Endothelial cell of umbilical vein (primary cell): Measurements from ENCODE around the gene TBC1D8. TPM values are rescaled to one million over a fixed set of nuclear protein-coding genes. Genes with fewer than 3 reads are reported as not detected.

Source experiments
- BruUV-seq: library from RNA; stranded (reverse); fragments of 400-500 nt; replicated peaks from 2 replicates; lab custom pipeline; 2021; lab: Mats Ljungman, UMichigan
- CTCF ChIA-PET: fragments of 300-600, 350-600 bp; sonication (Branson Sonifier 250); formaldehyde crosslinking; loops from one replicate; lab custom pipeline; 2021; ENCODE audit warnings: antibody characterized with exemption, inconsistent platforms; lab: Charles Lee
- POLR2A ChIA-PET: fragments of 300-600, 350-600 bp; sonication (Branson Sonifier 250); formaldehyde crosslinking; loops from one replicate; lab custom pipeline; 2021; ENCODE audit warnings: antibody characterized with exemption, inconsistent platforms; lab: Charles Lee
- DNase-seq: peaks from one replicate; pipeline ENCODE4 v3.0.0-alpha.2; 2011; ENCODE audit warnings: low read depth, low spot score
- FAIRE-seq: peaks from 2 replicates; lab custom pipeline; 2011; peaks lifted over from hg19 to GRCh38; lab: Jason Lieb, UNC
- H2AFZ ChIP-seq: 2 replicates; pipeline ENCODE4 v1.6.0; 2012; ENCODE audit warnings: low read depth, low read length, control low read depth, inconsistent platforms
- H3K27ac ChIP-seq: 2 replicates; pipeline ENCODE4 v1.5.1; 2011; ENCODE audit warnings: low read depth, mild to moderate bottlenecking, control low read depth, low read length, moderate library complexity; ENCODE audit not compliant: insufficient read depth
- H3K27me3 ChIP-seq, 2 experiments: 2 replicates each; pipeline versions ENCODE4 v1.6.0 to v1.6.1; 2011; ENCODE audit warnings: low read length in 2 of 2, mixed read lengths in 1 of 2; ENCODE audit not compliant: control insufficient read depth in 2 of 2, insufficient read depth in 2 of 2
- H3K36me3 ChIP-seq, 2 experiments: 2 replicates in 1 of 2; 3 replicates in 1 of 2; pipeline ENCODE4 v1.5.1; 2011; ENCODE audit warnings: low read length in 2 of 2, mild to moderate bottlenecking in 1 of 2, moderate library complexity in 1 of 2; ENCODE audit not compliant: control insufficient read depth in 2 of 2, insufficient read depth in 2 of 2; ENCODE audit errors: extremely low read depth in 1 of 2
- H3K4me1 ChIP-seq: 3 replicates; pipeline ENCODE4 v1.5.1; 2011; ENCODE audit warnings: mild to moderate bottlenecking, low read length; ENCODE audit not compliant: control insufficient read depth, insufficient read depth; ENCODE audit errors: extremely low read depth
- H3K4me2 ChIP-seq: 2 replicates; pipeline ENCODE4 v1.6.1; 2011; ENCODE audit warnings: low read length, control low read depth, mixed read lengths; ENCODE audit not compliant: insufficient read depth
- H3K4me3 ChIP-seq, 3 experiments: fragments of 200-600 bp in 1 of 3; sonication (generic), shearing (Covaris generic) in 1 of 3; replicated peaks in 1 of 3; 2 replicates each; pipeline ENCODE4 v1.5.1; 2011 to 2016; ENCODE audit warnings: control low read depth in 3 of 3, low read length in 3 of 3, mild to moderate bottlenecking in 2 of 3, inconsistent platforms in 1 of 3, low read depth in 1 of 3, moderate library complexity in 1 of 3; ENCODE audit not compliant: insufficient read depth in 1 of 3
- H3K79me2 ChIP-seq: 2 replicates; pipeline ENCODE4 v1.6.0; 2012; ENCODE audit warnings: low read length, inconsistent platforms; ENCODE audit not compliant: control insufficient read depth, insufficient read depth
- H3K9ac ChIP-seq: replicated peaks from 2 replicates; pipeline ENCODE3; 2011; ENCODE audit warnings: low read length, control low read depth; ENCODE audit not compliant: insufficient read depth; ENCODE audit errors: extremely low read depth
- H3K9me1 ChIP-seq: replicated peaks from 3 replicates; pipeline ENCODE4 v1.6.0; 2011; ENCODE audit warnings: mild to moderate bottlenecking, low read length; ENCODE audit not compliant: control insufficient read depth, insufficient read depth; ENCODE audit errors: extremely low read depth
- H3K9me3 ChIP-seq: replicated peaks from 2 replicates; pipeline ENCODE4 v1.5.1; 2012; ENCODE audit warnings: low read length, inconsistent platforms; ENCODE audit not compliant: control insufficient read depth, insufficient read depth
- H4K20me1 ChIP-seq: replicated peaks from 2 replicates; pipeline ENCODE3; 2011; ENCODE audit warnings: mild to moderate bottlenecking, low read length; ENCODE audit not compliant: control insufficient read depth, insufficient read depth; ENCODE audit errors: extremely low read depth
- CTCF ChIP-seq, 2 donors: IDR thresholded peaks; 1 replicate in 1 of 2; 2 replicates in 1 of 2; pipeline ENCODE4 v1.5.1; 2011; ENCODE audit warnings: low read length in 2 of 2, mild to moderate bottlenecking in 2 of 2, moderate library complexity in 2 of 2, control low read depth in 1 of 2, inconsistent platforms in 1 of 2, low read depth in 1 of 2; ENCODE audit not compliant: insufficient read depth in 1 of 2; ENCODE audit errors: extremely low read depth in 1 of 2
- FOS ChIP-seq: IDR thresholded peaks from 2 replicates; pipeline ENCODE4 v1.6.1; 2011; ENCODE audit warnings: mild to moderate bottlenecking, low read length, moderate library complexity, borderline replicate concordance; ENCODE audit not compliant: insufficient read depth
- JUN ChIP-seq: IDR thresholded peaks from 2 replicates; pipeline ENCODE4 v1.6.1; 2011; ENCODE audit warnings: borderline replicate concordance, low read depth; ENCODE audit not compliant: insufficient read length, insufficient read depth
- MAX ChIP-seq: IDR thresholded peaks from 2 replicates; pipeline ENCODE4 v1.6.1; 2011; ENCODE audit not compliant: insufficient read depth, insufficient read length
- MYC ChIP-seq: IDR thresholded peaks from one replicate; pipeline ENCODE4 v1.6.1; 2011; ENCODE audit warnings: mild to moderate bottlenecking, low read depth, low read length
- POLR2A ChIP-seq: IDR thresholded peaks from 2 replicates; pipeline ENCODE4 v1.6.1; 2012; ENCODE audit warnings: low read depth, mild to moderate bottlenecking, control low read depth, low read length
- dilution Hi-C: fragments of 300-500 bp; cut with MboI; formaldehyde crosslinking; loops from one replicate; pipeline ENCODE4 v1.15.0; 2019; ENCODE audit warnings: low sequenced_read_pairs; ENCODE audit not compliant: extremely low pct_ligation_motif_present
- intact Hi-C: fragments of 100-400 bp; cut with micrococcal nuclease; formaldehyde crosslinking; loops from one replicate; pipeline ENCODE4 v1.10.0; 2022
- polyA plus RNA-seq, 4 experiments: library from polyadenylated mRNA; depleted of rRNA in 3 of 4; stranded (reverse) in 3 of 4; unstranded in 1 of 4; fragments of >200 nt; gene quantifications; 2 replicates each; pipeline versions ENCODE4 v1.2.1 to v1.2.3, GENCODE V29; 2011 to 2012; ENCODE audit warnings: missing spikeins in 1 of 4
- total RNA-seq: library from RNA; stranded (reverse); gene quantifications from 2 replicates; pipeline ENCODE4 v1.2.3, GENCODE V29; 2021

The TBC1D8 gene
- total and polyA plus RNA-seq, 2 donors (not counting 3 experiments of a cell fraction or from before 2014, with no cell fraction given): 28.5 to 32.1 TPM

GRCh38 chr2:101121174-101121573, 30.0 kb downstream of the TBC1D8 start:
- no TSS peak for BruUV-seq
- Histone ChIP-seq H3K9ac (peak overlapping the region; percentile 34), H3K27me3 (no peaks in the 10 kb centered on the region), H3K4me1 (peaks cover 61% of the 10 kb centered on the region), H3K4me2 (no peak overlapping the region), H3K4me3 (no peak overlapping the region), H3K27ac (peak overlapping the region; percentile 82), H3K9me3 (no peaks in the 10 kb centered on the region), H3K9me1 (no peaks in the 10 kb centered on the region), H3K36me3 (no peaks in the 10 kb centered on the region), H4K20me1 (no peaks in the 10 kb centered on the region), H3K79me2 (peaks cover 65% of the 10 kb centered on the region), H2AFZ (no peak overlapping the region)
- dilution Hi-C loops: no loop called here
- DNase-seq: no peak
- intact Hi-C loops: no loop called here
- CTCF ChIA-PET: interaction anchor here (1.1 to 2.3 kb wide), 4 partner anchors 30 to 85 kb away, joined by 4 to 8 read pairs (median 5); partner anchors contain the start of gene TBC1D8
- no peak for TF ChIP-seq CTCF (IDR thresholded peaks at IDR 0.05; ENCODE audit: extremely low read depth in 1 of 2, insufficient read depth in 1 of 2, low read depth in 1 of 2, low read length in 2 of 2)
- no peak for TF ChIP-seq JUN
- TF ChIP-seq POLR2A: no peak
- TF ChIP-seq MAX: no peak
- TF ChIP-seq FOS: no peak
- no peak for TF ChIP-seq MYC
- no peak for FAIRE-seq
- POLR2A ChIA-PET: no interaction called here
